ENCODE measurements around the gene CAPZA1. TPM values are rescaled to one million over a fixed set of nuclear protein-coding genes. Genes with fewer than 3 reads are reported as not detected.
"Not testable (repeated sequence)": the region's sequence is repeated elsewhere in the genome, so short reads cannot be mapped to it uniquely, and the experiment has no call there.

The CAPZA1 gene
- total RNA-seq, 1 donor from 2014 or later, result 311 TPM

- DNase-seq (ENCODE audit: low read depth), result peak; percentile 44
- TF ChIP-seq CTCF (conservative IDR thresholded peaks at IDR 0.05; ENCODE audit: low read depth, low read length), result no peak
- H3K4me3 ChIP-seq (ENCODE audit: low read depth, low read length), result no peak overlapping the region
These were observed 17.9 kb downstream of the CAPZA1 start for GRCh38 chr1:112637254-112638109.

- no peak overlapping the region for H3K4me3 ChIP-seq (ENCODE audit: low read depth, low read length)
- no peak for TF ChIP-seq CTCF (conservative IDR thresholded peaks at IDR 0.05; ENCODE audit: low read depth, low read length)
- no peak for DNase-seq (ENCODE audit: low read depth)
These were observed 18.4 kb downstream of the CAPZA1 start for GRCh38 chr1:112638110-112638428.

- DNase-seq (ENCODE audit: low read depth); H3K4me3 ChIP-seq (ENCODE audit: low read depth, low read length): not testable (repeated sequence)
These were observed 20.8 kb downstream of the CAPZA1 start for GRCh38 chr1:112640437-112640836.

- no peak overlapping the region for H3K4me3 ChIP-seq (ENCODE audit: low read depth, low read length)
- no peak for TF ChIP-seq CTCF (conservative IDR thresholded peaks at IDR 0.05; ENCODE audit: low read depth, low read length)
These were observed 23.4 kb downstream of the CAPZA1 start for GRCh38 chr1:112643080-112643479.

GRCh38 chr1:112646225-112646624 lies 26.6 kb downstream of the CAPZA1 start:
- H3K4me3 ChIP-seq (ENCODE audit: low read depth, low read length), result no peak overlapping the region
- no peak for TF ChIP-seq CTCF (conservative IDR thresholded peaks at IDR 0.05; ENCODE audit: low read depth, low read length)
- DNase-seq (ENCODE audit: low read depth), result no peak

More at GRCh38 chr1:112643080-112643479, 23.4 kb downstream of the CAPZA1 start:
- DNase-seq (ENCODE audit: low read depth), result no peak

GRCh38 chr1:112651205-112651604 lies 31.6 kb downstream of the CAPZA1 start:
- no peak overlapping the region for H3K4me3 ChIP-seq (ENCODE audit: low read depth, low read length)
- DNase-seq (ENCODE audit: low read depth), result no peak
- TF ChIP-seq CTCF (conservative IDR thresholded peaks at IDR 0.05; ENCODE audit: low read depth, low read length), result no peak

- no peak for TF ChIP-seq CTCF (conservative IDR thresholded peaks at IDR 0.05; ENCODE audit: low read depth, low read length)
- no peak for DNase-seq (ENCODE audit: low read depth)
- H3K4me3 ChIP-seq (ENCODE audit: low read depth, low read length), result no peak overlapping the region
These were observed 46.2 kb downstream of the CAPZA1 start for GRCh38 chr1:112665857-112666256.
